ENCODE data around the gene CD300A.

CD300A gene

DNA sequence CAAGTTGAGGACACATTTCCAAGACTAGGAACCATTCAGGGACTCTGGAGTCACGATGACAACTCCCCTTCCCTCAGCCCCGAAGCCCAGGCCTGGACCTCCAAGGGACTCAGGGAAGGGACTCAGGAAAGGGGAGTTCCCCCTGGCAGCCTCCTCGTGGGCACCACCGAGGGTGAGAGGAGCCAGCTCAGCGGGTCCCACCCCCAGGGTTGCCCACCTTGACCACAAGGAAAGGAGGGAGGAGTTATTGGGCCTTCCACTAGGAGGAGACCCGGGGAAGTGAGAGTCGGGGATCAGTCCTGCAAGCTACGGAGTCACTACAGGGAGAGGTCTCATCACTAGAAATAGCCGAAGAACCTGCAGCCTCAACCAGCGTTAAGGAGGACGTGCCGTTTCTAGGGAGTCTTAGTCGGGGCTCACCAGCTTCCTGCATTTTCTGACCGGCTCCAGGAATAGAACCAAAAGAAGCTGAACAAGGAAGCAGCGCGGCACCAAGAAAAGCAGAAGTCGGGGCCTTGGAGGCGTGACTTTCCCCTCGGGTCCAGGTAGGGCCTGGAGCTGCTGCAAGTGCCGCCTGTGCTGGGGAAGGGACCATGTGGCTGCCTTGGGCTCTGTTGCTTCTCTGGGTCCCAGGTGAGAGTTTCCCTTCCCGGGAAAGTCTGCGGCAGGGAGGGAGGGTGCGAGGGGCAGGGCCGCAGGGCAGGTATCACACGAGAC lies at the start of gene CD300A:
Gene CD300A, plus strand, starts transcription at position 524 of the 717 bp plus-strand sequence. Its CDS starts 70 bp downstream, at position 594.
- no peak for DNase-seq (ENCODE audit: low read depth in 2 of 2)

DNA sequence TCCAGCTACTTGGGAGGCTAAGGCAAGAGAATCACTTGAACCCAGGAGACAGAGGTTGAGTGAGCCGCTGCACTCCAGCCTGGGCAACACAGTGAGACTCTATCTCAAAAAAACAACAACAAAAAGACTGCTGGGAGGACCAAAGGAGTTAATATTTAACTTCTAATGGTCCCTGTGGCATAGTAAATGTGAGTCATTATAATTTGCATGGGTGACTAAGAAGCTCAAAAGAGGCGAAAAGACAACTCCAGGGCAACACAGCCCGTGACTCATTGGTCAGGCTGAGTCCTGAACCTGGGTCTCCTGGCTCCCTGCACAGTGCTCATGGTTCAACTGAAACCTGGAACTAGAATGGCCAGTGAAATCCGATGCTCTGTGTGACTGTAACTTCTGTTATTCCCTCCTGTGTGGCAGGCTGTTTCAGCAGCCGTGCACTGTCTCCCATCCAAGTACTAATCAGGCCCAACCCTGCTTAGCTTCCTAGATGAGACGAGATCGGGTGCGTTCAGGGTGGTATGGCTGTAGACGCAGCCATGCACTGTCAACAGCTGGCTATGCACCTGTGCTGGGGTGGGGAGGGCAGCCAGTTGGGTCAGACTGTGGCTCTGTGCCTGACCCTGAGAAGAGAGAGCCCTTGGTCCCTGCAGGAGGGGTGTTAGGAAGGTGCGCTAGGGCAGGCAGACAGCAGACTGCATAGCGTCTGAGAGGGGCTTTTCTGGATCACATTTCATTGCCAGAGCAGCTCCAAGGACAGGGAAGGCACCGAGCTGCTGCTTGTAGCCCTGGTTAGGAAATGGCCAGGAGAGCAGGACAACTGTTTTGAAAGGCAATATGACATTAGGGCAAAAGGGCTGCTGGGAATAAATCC lies 49.0 kb upstream of the CD300A start:
- no peak for DNase-seq (ENCODE audit: low read depth in 2 of 2)

DNA sequence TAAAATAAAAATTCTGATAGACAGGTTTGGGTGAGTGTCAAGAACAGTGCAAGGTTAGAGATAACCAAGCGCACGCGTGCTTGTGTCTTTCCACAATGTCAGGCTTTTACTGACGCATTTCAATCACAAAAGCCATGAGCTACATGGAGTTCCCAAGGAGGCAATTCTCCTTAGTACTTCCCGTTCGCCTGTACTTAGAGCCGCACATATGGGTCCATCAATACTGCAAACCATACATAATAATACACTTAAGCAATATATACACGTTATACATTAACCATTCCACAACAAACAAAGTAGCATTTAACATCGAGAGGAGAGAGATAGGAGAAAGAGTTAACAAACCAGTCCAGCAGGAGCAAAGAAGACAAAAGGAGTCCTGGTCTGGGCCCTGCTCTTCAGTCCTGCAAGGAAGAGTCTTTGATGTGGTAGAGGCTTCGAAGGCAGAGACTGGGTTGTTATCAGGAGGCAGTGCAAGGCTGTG lies 46.5 kb upstream of the CD300A start:
- no peak for DNase-seq (ENCODE audit: low read depth in 2 of 2)

DNA sequence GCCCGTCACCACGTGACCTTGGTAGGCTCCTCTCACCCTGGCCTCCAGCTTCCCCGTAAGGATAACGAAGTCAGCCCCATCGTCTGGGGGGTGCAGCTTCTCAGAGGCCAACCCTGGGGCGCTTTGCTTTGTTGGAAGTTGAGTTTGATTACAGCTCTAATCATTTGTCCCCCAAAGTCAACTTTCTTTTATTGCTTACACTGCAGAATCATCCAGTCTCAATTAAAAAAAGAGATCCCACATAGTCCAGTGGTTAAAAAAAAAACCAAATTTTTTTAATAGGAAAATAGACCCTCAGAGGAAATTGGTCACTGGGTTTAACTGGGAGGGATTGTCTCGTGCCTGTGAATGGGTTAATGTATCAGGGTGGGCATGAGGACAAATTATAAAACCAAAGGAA lies 42.3 kb upstream of the CD300A start:
- no peak for DNase-seq (ENCODE audit: low read depth in 2 of 2)

DNA sequence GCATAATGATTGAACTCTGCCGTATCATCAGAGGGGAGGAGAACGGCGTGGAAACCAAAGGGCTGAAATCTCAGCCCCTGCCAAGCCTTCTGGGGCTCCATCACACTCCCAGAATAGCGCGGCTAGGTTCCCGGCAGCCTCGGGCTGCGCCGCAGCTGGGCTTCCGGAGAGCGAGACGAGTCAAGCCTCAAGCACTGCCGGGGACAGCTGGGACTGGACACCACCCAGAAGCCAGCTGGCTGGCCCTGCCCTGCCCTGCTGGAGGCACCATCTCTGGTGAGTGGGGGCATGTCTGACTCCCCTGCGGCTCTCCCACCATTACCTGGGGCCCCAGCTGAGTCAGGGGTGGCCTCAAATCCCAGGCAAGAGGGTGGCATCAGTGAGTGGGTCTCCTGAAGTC lies 41.8 kb upstream of the CD300A start:
- no peak for DNase-seq (ENCODE audit: low read depth in 2 of 2)

DNA sequence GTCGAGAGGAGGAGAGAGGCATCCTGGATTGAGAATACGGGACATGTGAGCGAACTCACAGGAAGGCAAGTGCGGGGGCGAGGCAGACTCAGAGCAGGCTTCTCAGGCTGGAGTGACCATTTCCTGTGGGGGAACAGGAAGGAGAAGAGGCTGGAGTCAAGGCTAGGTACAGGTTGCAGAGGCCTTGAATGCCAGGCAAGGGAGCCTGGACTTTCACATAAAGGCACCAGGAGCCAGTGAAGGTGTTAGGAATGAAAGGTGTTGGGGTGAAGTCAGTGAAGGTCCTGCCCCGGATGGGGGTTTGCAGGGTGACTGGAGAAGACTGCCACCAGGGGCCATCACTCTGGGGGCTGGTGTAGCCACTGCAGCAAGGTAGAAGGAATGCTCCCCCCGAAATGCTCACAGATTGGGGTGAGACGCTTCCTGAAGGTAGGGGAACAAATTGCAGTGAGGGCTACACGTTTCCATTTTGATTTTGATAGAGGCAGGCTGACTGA lies 39.8 kb upstream of the CD300A start:
- no peak for DNase-seq (ENCODE audit: low read depth in 2 of 2)

DNA sequence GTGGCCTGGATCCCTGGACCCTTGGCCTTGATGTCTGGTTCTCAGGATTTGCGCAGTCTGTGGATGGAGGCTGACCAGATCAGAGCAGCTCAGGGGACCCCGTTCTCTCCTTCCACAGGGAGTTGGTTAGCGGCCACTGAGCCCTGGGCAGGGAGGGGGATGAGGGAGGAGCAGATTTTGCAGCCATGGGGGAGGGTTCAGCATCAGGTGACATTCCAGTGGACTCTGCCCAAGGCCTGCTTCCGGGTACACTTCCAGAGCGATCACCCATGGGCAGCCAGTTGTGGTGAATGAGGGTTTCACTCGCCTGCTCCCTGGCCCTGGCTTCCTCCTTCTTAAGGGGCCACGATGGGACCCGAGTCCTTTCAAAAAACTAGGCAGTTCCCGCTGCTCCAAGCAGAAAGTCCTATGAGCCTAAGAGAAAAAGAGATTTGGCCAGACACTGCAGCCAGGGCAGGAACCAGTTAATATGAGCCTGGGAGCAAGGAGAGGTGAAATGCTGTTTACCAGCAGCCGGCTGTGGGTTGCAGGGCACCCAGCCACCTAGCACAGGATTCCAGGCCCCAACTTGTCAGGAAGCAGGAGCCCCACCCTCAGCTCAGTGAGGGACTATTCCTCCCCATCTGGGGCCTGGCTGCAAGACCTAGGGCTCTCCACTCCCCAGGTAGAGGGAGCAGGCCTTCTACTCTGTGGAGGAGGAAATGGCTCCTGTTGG lies 39.2 kb upstream of the CD300A start:
- DNase-seq (ENCODE audit: low read depth in 2 of 2): no peak

DNA sequence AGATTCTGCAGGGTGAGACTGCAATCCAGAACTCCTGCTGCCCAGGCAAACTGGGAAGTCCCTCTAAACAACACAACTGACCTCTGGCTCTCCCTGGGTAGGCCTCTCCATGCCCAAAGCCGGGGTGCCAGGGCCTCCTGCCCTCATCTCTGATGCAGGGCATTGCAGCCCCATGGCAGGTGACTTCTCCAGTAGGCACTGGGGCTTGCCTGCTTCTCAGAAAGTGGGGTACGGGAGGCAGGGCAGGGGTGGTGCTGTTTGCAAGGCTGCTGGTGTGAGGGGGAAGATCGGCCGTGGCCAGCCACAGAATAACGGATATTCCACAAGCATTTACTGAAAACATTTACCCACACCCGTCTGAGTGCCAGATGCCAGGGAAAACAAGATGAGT lies 38.7 kb upstream of the CD300A start:
- DNase-seq (ENCODE audit: low read depth in 2 of 2): no peak

DNA sequence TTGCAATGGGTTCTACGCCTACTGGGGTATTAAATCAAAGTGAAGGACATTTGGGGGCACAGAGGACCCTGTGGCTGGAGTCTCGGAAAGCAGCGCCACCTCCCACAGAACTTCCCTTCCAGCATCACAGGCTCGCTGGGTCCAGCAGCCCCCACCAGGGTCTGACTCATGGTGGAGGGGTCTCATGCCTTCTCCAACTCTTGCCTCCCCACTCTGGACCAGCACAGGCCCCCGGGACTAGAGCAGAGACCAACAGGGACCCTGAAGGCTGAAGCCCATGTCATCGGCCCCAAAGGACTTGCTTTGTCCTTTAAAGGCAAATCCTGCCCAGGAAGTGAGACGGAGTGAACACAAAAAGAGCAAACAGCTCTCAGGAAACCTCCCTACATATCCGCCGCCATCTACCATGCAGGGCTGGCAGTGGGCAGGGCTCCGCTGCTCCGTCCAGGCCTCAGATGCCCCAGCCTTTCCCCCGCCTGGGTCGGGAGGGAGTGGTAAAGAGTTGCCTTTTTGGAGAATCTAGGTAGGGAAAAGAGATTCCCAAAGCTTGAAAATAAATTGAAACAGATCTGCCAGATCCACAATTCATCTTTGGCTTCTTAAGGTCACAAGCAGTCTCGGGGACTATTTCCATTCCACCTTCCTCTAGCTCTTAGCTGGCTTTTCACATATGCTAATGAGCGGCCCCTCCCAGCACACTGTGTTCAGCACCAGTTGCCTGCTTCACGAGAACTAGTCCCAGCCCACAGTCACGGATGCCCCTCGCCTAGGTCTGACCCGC lies 36.6 kb upstream of the CD300A start:
- no peak for DNase-seq (ENCODE audit: low read depth in 2 of 2)

DNA sequence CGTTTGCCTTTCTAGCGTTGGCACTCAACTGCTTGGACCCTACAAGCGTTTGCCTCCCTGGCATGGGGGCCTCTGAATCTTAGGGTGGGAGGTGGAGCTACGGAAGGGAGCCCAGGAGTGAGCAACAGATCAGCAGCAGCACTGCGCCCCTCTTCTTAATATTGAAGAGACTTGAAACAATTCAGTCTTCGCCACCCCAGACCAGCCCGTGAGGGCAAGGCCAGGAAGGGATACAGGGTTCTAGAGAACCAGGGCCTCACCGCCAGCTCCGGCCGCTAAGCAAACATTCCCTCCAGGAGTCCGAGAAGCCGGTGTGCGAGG lies 36.1 kb upstream of the CD300A start:
- no peak for DNase-seq (ENCODE audit: low read depth in 2 of 2)

DNA sequence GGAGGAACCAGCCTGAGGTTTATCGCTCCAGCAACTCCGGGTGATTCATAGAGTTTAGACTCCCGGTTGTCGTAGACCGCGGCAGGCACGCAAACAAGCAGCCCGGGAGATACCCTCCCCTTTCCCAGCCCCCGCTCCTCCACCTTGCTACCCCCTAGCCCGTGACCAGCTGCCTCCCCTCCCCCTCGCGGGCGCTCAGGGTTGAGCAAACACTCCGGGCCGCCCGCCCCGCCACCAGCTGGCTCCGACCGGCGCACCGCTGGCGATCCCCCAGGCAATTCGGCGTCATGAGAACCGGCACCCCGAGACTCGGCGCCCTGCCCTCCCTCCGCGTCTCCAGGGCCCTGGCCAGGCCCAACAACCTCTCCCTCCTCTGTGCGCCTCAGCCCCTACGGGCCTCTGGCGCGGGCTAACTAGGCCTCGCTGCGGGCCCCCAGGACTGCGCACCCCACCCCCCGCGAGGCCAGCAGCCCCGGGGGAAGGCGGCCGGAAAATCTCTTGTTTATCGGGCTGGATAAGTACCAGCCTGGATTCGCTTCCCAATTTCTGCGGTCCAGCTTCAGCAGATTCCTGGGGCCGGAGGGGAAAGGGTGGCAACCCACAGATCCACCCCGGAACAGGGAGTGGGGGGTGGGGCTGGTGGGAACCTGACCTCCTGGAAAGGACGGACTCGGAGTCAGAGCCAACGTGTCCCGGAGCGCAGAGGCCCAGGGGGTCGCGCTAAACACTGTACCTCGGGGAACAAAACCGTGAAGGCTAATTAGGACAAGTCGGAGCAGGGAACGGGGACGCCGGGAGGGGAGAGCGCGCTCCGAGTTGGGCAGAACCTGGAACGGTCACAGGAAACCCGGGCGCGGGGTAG lies 35.5 kb upstream of the CD300A start:
- no peak for DNase-seq (ENCODE audit: low read depth in 2 of 2)

DNA sequence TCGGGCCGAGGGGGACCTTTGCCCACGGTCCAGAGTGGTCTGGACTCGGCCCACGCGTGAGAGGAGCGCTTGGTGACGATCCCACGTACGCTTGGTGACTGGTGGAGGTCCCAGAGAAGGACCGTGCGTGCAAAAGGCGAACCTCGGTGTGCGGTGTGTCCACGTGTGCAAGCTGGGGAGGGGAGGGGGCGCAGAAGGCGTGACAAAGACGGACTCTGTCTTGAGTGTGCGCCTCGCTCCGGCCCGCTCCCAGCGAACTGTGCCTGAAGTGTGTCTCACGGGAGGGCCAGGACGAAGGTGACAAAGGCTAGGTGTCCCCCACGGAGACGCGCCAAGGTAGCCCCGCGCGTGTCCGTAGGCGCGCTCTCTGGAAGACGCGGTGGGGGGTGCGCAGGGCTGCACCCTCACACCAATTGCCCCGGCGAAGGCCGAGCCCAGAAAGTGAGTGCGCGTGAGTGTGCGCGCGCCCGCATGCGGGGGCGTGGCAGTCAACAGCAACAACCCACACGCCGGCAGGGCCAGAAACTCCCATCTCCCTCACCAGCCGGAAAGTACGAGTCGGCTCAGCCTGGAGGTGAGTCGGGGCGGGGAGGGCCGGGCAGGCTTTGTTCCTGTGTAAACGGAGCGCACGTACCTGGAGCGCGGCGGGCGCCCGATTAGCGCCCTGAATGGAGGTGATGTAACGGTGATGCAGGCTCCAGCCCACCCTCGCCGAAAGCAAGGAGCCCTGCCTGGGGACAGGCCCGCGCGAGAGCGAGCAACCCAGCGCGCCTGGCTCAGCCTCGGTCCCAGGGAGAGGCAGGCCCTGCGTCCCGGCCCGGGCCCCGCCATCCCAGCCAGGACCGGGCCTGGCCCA lies 34.6 kb upstream of the CD300A start, which contains the start of gene GPRC5C:
Gene GPRC5C, plus strand, starts transcription at position 521 of the 856 bp plus-strand sequence. CDS start 7,689 bp downstream, outside the sequence.
- peak in 1 of 2 donors; percentile 18 for DNase-seq (ENCODE audit: low read depth in 2 of 2)

DNA sequence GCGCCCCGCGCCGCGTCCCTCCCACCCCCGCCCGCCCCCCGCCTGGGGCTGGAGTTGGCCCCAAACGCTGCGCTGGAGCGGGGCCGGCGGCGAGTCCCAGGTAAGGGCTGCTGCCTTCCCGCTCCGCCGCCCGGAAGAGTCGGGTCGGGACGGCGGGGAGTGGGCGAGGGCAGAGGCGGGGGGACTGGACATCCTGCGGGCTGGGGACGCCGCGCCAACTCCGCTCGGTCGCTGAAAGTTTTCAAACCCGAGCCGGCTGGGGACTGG lies 34.1 kb upstream of the CD300A start:
- DNase-seq (ENCODE audit: low read depth in 2 of 2): no peak

DNA sequence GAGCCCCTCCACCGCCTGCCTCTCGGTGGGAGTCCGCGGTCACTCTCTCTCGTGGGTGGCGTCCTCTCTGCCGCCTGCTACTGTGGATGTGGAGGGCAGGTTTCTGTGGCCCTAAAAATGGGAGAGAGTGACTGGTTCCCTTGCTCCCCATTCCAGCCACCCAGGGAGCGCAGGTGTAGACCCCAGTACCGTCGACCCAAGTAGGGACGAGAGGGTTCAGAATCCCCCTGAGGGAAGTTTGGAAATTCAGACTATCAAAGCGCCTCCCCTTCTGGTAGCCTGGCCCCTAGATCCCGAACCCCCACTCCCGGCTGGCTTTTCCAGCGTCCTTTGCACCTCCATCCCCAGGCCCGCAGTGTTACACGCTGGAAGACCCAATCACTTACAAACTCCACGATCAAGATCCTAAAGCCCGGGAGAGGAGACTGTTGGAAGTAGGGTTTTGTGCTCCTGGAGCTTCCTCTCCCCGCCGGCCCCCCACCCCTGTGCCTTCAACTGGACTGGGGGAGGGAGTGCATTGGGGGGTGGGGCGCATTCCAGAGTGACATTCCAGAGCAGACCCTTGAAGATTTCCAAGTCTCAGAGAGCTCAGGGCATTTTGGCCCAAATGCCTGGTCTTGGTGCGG lies 33.6 kb upstream of the CD300A start:
- no peak for DNase-seq (ENCODE audit: low read depth in 2 of 2)

DNA sequence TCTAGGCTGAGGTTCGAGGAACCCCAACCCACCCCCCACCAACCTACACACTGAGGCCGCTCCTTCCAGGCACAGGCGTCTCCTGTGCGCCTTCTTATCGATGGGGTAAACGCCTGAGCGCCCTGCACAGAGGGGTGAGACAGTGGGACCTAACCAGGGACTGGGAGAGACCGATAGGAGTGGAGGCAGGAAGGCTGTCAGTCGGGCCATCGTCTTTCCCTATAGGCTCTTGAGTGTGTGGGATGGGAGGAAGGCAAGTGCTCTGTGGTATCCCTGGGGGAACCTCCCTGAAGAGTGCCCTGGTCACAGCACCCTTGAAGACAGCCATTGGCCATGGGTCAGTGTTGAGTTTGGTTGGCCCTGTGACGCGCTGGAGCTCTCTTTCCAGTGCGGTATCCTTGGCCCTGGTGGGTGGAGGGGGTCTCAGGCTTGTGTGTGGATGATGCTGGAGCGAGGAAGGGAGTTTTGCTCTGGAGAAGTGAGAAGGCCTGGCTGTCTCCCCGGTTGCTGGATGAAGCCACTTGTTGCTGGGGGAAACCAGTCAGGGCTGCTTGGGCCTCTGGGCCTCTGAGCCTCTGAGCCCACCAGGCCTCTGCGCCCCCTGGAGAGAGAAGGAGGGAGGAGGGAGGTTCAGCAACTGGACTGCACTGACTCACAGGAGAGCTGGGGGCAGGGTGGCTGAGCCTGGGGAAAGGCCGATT lies 32.9 kb upstream of the CD300A start:
- no peak for DNase-seq (ENCODE audit: low read depth in 2 of 2)

DNA sequence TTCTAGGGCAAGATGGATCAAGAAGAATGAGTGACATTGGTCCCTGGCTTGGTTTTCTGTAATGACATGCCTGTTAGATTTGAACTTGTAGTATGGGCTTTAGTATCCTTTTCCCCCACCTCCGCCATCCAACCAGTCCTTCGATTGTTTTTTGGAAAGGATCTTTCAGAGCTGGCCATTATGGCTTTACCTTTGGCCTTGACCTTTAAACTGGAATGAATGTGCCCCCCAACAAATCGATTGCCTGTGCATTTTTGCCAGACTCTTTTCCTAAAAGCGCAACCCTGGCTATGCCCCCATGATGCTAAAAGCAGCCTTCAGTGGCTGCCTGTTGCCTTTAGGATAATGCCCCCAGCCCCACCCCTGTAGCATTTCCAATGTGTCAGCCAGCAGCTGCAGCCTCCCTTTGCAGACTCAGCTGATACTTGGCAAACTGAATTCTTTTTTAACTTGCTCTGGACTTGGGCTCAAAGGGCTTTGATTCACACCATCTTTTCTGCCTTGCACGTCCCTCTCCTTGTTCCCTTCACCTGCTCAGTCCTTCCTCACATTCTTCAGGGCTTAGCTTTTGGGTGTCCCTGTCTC lies 30.6 kb upstream of the CD300A start:
- no peak for DNase-seq (ENCODE audit: low read depth in 2 of 2)

DNA sequence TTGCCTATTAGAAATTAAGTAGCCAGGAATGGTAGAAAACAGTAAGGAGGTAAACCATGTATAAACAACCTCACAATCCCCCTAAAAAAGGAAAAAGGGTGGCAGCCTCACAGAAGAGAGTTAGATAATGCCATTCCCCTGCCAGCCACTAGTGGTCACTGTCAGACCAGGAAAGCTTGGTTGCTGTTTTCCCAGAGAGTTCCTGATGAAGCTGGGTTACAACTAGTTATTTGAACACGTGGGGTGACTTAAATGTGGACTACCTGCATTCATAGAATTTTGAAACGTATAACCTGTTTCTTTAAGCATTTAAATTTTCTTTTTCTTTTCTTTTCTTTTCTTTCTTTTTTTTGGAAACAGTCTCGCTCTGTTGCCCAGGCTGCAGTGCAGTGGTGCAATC lies 28.7 kb upstream of the CD300A start:
- no peak for DNase-seq (ENCODE audit: low read depth in 2 of 2)
